Aorta (tissue), 5 donors: ENCODE measurements around the gene SLC26A8. TPM values are rescaled to one million over a fixed set of nuclear protein-coding genes. Genes with fewer than 3 reads are reported as not detected.

Source experiments
- ATAC-seq: fragments of 200-7000 bp; cut with Tn5 transposase; one replicate; pipeline ENCODE4 v1.9.1; 2022; ENCODE audit warnings: moderate library complexity; ENCODE audit not compliant: low FRiP score
- DNase-seq, 2 donors: peaks; one replicate each; pipeline ENCODE4 v3.0.0-alpha.2; 2020
- H3K27ac ChIP-seq, 2 donors: one replicate each; pipeline ENCODE4 v1.5.1; 2013; ENCODE audit warnings: low read length in 2 of 2, mild to moderate bottlenecking in 2 of 2, moderate library complexity in 2 of 2, control low read depth in 1 of 2, inconsistent platforms in 1 of 2, low read depth in 1 of 2
- H3K27me3 ChIP-seq, 2 donors: one replicate each; pipeline ENCODE4 v1.6.1; 2013; ENCODE audit warnings: control low read depth in 1 of 2, low read length in 1 of 2, mild to moderate bottlenecking in 1 of 2, moderate library complexity in 1 of 2; ENCODE audit not compliant: insufficient read depth in 2 of 2, control insufficient read depth in 1 of 2
- H3K36me3 ChIP-seq, 2 donors: one replicate each; pipeline ENCODE4 v1.6.1; 2013; ENCODE audit warnings: control low read depth in 1 of 2, low read length in 1 of 2, mild to moderate bottlenecking in 1 of 2; ENCODE audit not compliant: insufficient read depth in 2 of 2, control insufficient read depth in 1 of 2
- H3K4me1 ChIP-seq, 2 donors: one replicate each; pipeline ENCODE4 v1.6.1; 2013; ENCODE audit warnings: low read length in 2 of 2, control low read depth in 1 of 2, mild to moderate bottlenecking in 1 of 2, moderate library complexity in 1 of 2; ENCODE audit not compliant: insufficient read depth in 2 of 2, control insufficient read depth in 1 of 2
- H3K4me3 ChIP-seq, 2 donors: one replicate each; pipeline ENCODE4 v1.5.1; 2013; ENCODE audit warnings: low read length in 2 of 2, control low read depth in 1 of 2, mild to moderate bottlenecking in 1 of 2
- H3K9me3 ChIP-seq: one replicate; pipeline ENCODE4 v1.6.1; 2013; ENCODE audit warnings: mild to moderate bottlenecking, low read length; ENCODE audit not compliant: control insufficient read depth
- WGBS, 2 donors: extraction: QIAGEN DNeasy Blood & Tissue Kit; methylation state at CpG; one replicate each; pipeline ENCODE4 v1.1.7; 2013; 5-methylcytosine and 5-hydroxymethylcytosine counted together
- intact Hi-C, 2 donors: fragments of 100-400 bp; cut with DNase I; formaldehyde crosslinking; loops; one replicate each; pipeline versions ENCODE4 v1.14.2 to v1.15.0; 2022
- long read RNA-seq, 2 donors: library from polyadenylated mRNA; unstranded; transcript quantifications; one replicate each; pipeline ENCODE4 v2.0.0, GENCODE V29; 2020 to 2021
- polyA plus RNA-seq, 2 donors: library from polyadenylated mRNA; stranded (reverse); fragments of 200-250 nt; gene quantifications; one replicate each; pipeline ENCODE4 v1.2.3, GENCODE V29; 2013
- total RNA-seq, 2 donors: library from RNA; stranded (reverse); fragmentation: NEBNext Ultra II Directional; extraction: Animal tissue kit (Norgen Biotek cat#: 25700); gene quantifications; one replicate each; pipeline ENCODE4 v1.2.1, GENCODE V29; 2021
- donor health status: healthy with polysubstance abuse.
- donor health status: Bipolar disorder and iron deficiency.
- donor health status: DM: no; HTN: no; CAD: no.
- donor health status: DM: no; HTN: no; CAD: no.
- donor health status: DM: yes; HTN: yes; CAD: no.

SLC26A8 gene
- total RNA-seq (under 1 TPM; 0.26 to 0.33 TPM), polyA plus RNA-seq (not detected)
- long read RNA-seq, donor 1, partial matches to known transcripts: 0 of 2 reads
- long read RNA-seq, donor 1, other reads (novel, unspliced or antisense): 2 of 2 reads
- long read RNA-seq, donor 2, partial matches to known transcripts: 0 of 1 reads
- long read RNA-seq, donor 2, other reads (novel, unspliced or antisense): 1 of 1 reads

- H3K4me3 ChIP-seq: no peak within 1 kb of the TSS
- H3K27ac ChIP-seq: no peak within 1 kb of the TSS
- intact Hi-C loops: loop anchor here in 1 of 2 donors (10.0 kb wide), 1 partner anchor 171 kb away; the partner anchor contains the start of gene BRPF3
- DNase-seq (no peak), ATAC-seq (no peak)
- no peaks in the 10 kb centered on the region for H3K27me3 ChIP-seq
- no peaks in the 10 kb centered on the region for H3K36me3 ChIP-seq
- no peaks in the 10 kb centered on the region for H3K4me1 ChIP-seq
- no peaks in the 10 kb centered on the region for H3K9me3 ChIP-seq
- 35 to 36% methylated on average over 44 of the region's 44 CpGs for WGBS, 2 donors
These were observed at the start of gene SLC26A8 for GRCh38 chr6:36023996-36024795. TSS of gene SLC26A8 (minus strand) at chr6:36024641. CDS start at chr6:36019707, 4,934 bp downstream.

- Histone ChIP-seq H3K27ac (no peak overlapping the region), H3K27me3 (no peaks in the 10 kb centered on the region), H3K36me3 (peaks cover 2% of the 10 kb centered on the region in 2 donors), H3K4me1 (no peaks in the 10 kb centered on the region), H3K9me3 (no peaks in the 10 kb centered on the region), H3K4me3 (no peak overlapping the region)
- intact Hi-C loops: no loop called here
- DNase-seq (no peak), ATAC-seq (no peak)
These were observed 49.1 kb upstream of the SLC26A8 start for GRCh38 chr6:36073587-36073986.

- no peaks in the 10 kb centered on the region for H3K9me3 ChIP-seq
These were observed 48.2 kb upstream of the SLC26A8 start for GRCh38 chr6:36072681-36073080.

GRCh38 chr6:36071714-36072113 is 47.3 kb upstream of the SLC26A8 start:
- Histone ChIP-seq H3K4me1 (peaks cover 0 to 9% of the 10 kb centered on the region in 2 donors), H3K27me3 (no peaks in the 10 kb centered on the region), H3K4me3 (no peak overlapping the region), H3K9me3 (no peaks in the 10 kb centered on the region), H3K27ac (no peak overlapping the region), H3K36me3 (peaks cover 0 to 2% of the 10 kb centered on the region in 2 donors)
- intact Hi-C loops: no loop called here
- DNase-seq: no peak
- no peak for ATAC-seq
- WGBS, 2 donors: 96 to 100% methylated on average over 1 of the region's 1 CpG

More at GRCh38 chr6:36072681-36073080, 48.2 kb upstream of the SLC26A8 start:
- Histone ChIP-seq H3K4me3 (no peak overlapping the region), H3K27ac (no peak overlapping the region), H3K27me3 (no peaks in the 10 kb centered on the region), H3K36me3 (peaks cover 0 to 2% of the 10 kb centered on the region in 2 donors), H3K4me1 (peaks cover 0 to 4% of the 10 kb centered on the region in 2 donors)
- DNase-seq (no peak), ATAC-seq (no peak)
- 92 to 95% methylated on average over 4 of the region's 4 CpGs for WGBS, 2 donors
- intact Hi-C loops: no loop called here

- Histone ChIP-seq H3K9me3 (no peaks in the 10 kb centered on the region), H3K27ac (no peak overlapping the region), H3K4me1 (peaks cover 0 to 9% of the 10 kb centered on the region in 2 donors), H3K36me3 (peaks cover 0 to 2% of the 10 kb centered on the region in 2 donors), H3K4me3 (no peak overlapping the region), H3K27me3 (no peaks in the 10 kb centered on the region)
- ATAC-seq: no peak
- no peak for DNase-seq
- intact Hi-C loops: no loop called here
- WGBS, 2 donors: 92 to 94% methylated on average over 3 of the region's 3 CpGs
These were observed 46.8 kb upstream of the SLC26A8 start for GRCh38 chr6:36071281-36071680.

GRCh38 chr6:36070252-36070651 is 45.8 kb upstream of the SLC26A8 start:
- 81 to 83% methylated on average over 3 of the region's 3 CpGs for WGBS, 2 donors
- no peaks in the 10 kb centered on the region for H3K36me3 ChIP-seq
- no peak overlapping the region for H3K27ac ChIP-seq
- intact Hi-C loops: no loop called here
- DNase-seq (no peak), ATAC-seq (no peak)
- no peaks in the 10 kb centered on the region for H3K27me3 ChIP-seq
- no peak overlapping the region for H3K4me3 ChIP-seq
- peaks cover under 1 to 9% of the 10 kb centered on the region in 2 donors for H3K4me1 ChIP-seq
- no peaks in the 10 kb centered on the region for H3K9me3 ChIP-seq

GRCh38 chr6:36069573-36069972 is 45.1 kb upstream of the SLC26A8 start:
- 72 to 73% methylated on average over 1 of the region's 1 CpG for WGBS, 2 donors
- DNase-seq: no peak
- intact Hi-C loops: no loop called here
- H3K36me3 ChIP-seq: no peaks in the 10 kb centered on the region
- ATAC-seq: no peak
- H3K27ac ChIP-seq: no peak overlapping the region
- H3K27me3 ChIP-seq: no peaks in the 10 kb centered on the region
- peaks cover 3 to 9% of the 10 kb centered on the region in 2 donors for H3K4me1 ChIP-seq
- H3K4me3 ChIP-seq: no peak overlapping the region
- H3K9me3 ChIP-seq: no peaks in the 10 kb centered on the region

- Histone ChIP-seq H3K4me3 (no peak overlapping the region), H3K27ac (no peak overlapping the region), H3K27me3 (no peaks in the 10 kb centered on the region), H3K9me3 (no peaks in the 10 kb centered on the region), H3K4me1 (peaks cover 3 to 11% of the 10 kb centered on the region in 2 donors), H3K36me3 (no peaks in the 10 kb centered on the region)
- intact Hi-C loops: no loop called here
- ATAC-seq (no peak), DNase-seq (no peak)
- WGBS, 2 donors: 81 to 96% methylated on average over 3 of the region's 3 CpGs
These were observed 44.1 kb upstream of the SLC26A8 start for GRCh38 chr6:36068586-36068985.

- intact Hi-C loops: no loop called here
- no peak overlapping the region for H3K27ac ChIP-seq
- no peaks in the 10 kb centered on the region for H3K36me3 ChIP-seq
- ATAC-seq (no peak), DNase-seq (no peak)
- H3K9me3 ChIP-seq: no peaks in the 10 kb centered on the region
- H3K27me3 ChIP-seq: no peaks in the 10 kb centered on the region
- H3K4me1 ChIP-seq: peaks cover 3 to 11% of the 10 kb centered on the region in 2 donors
- no peak overlapping the region for H3K4me3 ChIP-seq
These were observed 43.6 kb upstream of the SLC26A8 start for GRCh38 chr6:36068012-36068392.
